ENCODE data around the gene TAF10.

The TAF10 gene

GRCh38 chr11:6655790-6656583, 44.0 kb upstream of the TAF10 start, which contains the start of gene DCHS1:
DCHS1 (minus strand) TSS chr11:6655809; CDS start chr11:6641613, 14,196 bp downstream.
- no peak within 1 kb of the TSS for H3K4me2 ChIP-seq (ENCODE audit: low read depth, low read length)
- H3F3A ChIP-seq (ENCODE audit: insufficient read depth, low read length) = no peaks in the 10 kb centered on the region
- DNase-seq = no peak
- no peaks in the 10 kb centered on the region for H3K9me3 ChIP-seq (replicated peaks; ENCODE audit: insufficient read depth, low read length)
- H3K27ac ChIP-seq (ENCODE audit: low read length) = no peak within 1 kb of the TSS
- no peaks in the 10 kb centered on the region for H3K79me2 ChIP-seq (ENCODE audit: low read length)
- no peak within 1 kb of the TSS for H3K9ac ChIP-seq (ENCODE audit: low read length)
- H2AFZ ChIP-seq (ENCODE audit: low read length) = no peak within 1 kb of the TSS
- H3K4me3 ChIP-seq (ENCODE audit: low read length) = no peak within 1 kb of the TSS
- TF ChIP-seq CTCF (IDR thresholded peaks at IDR 0.05; ENCODE audit: low read length) = no peak
- no peak for TF ChIP-seq EZH2 (optimal IDR thresholded peaks at IDR 0.05; ENCODE audit: low read depth, low read length)
- no peak for TF ChIP-seq EZH2phosphoT487 (IDR thresholded peaks at IDR 0.05; ENCODE audit: low read length)
- no peaks in the 10 kb centered on the region for H3K36me3 ChIP-seq (replicated peaks; ENCODE audit: insufficient read depth, low read length)
- H3K4me1 ChIP-seq (ENCODE audit: low read length) = no peaks in the 10 kb centered on the region
- H3K9me2 ChIP-seq (replicated peaks; ENCODE audit: insufficient read depth, low read length) = no peaks in the 10 kb centered on the region
- peaks cover 53% of the 10 kb centered on the region for H3K27me3 ChIP-seq (replicated peaks; ENCODE audit: insufficient read depth, low read length)
- no peaks in the 10 kb centered on the region for H4K20me1 ChIP-seq (ENCODE audit: insufficient read depth, low read length)

GRCh38 chr11:6655020-6655789, 43.2 kb upstream of the TAF10 start:
- H4K20me1 ChIP-seq (ENCODE audit: insufficient read depth, low read length) = no peaks in the 10 kb centered on the region
- H3K9ac ChIP-seq (ENCODE audit: low read length) = no peak overlapping the region
- no peak overlapping the region for H3K4me2 ChIP-seq (ENCODE audit: low read depth, low read length)
- H3K27ac ChIP-seq (ENCODE audit: low read length) = no peak overlapping the region
- no peaks in the 10 kb centered on the region for H3K36me3 ChIP-seq (replicated peaks; ENCODE audit: insufficient read depth, low read length)
- H3K9me3 ChIP-seq (replicated peaks; ENCODE audit: insufficient read depth, low read length) = no peaks in the 10 kb centered on the region
- no peaks in the 10 kb centered on the region for H3K4me1 ChIP-seq (ENCODE audit: low read length)
- DNase-seq = no peak
- no peak overlapping the region for H3K4me3 ChIP-seq (ENCODE audit: low read length)
- peaks cover 58% of the 10 kb centered on the region for H3K27me3 ChIP-seq (replicated peaks; ENCODE audit: insufficient read depth, low read length)
- no peaks in the 10 kb centered on the region for H3K9me2 ChIP-seq (replicated peaks; ENCODE audit: insufficient read depth, low read length)
- TF ChIP-seq CTCF (IDR thresholded peaks at IDR 0.05; ENCODE audit: low read length) (no peak), EZH2phosphoT487 (IDR thresholded peaks at IDR 0.05; ENCODE audit: low read length) (no peak), EZH2 (optimal IDR thresholded peaks at IDR 0.05; ENCODE audit: low read depth, low read length) (no peak)
- H3K79me2 ChIP-seq (ENCODE audit: low read length) = no peaks in the 10 kb centered on the region
- no peaks in the 10 kb centered on the region for H3F3A ChIP-seq (ENCODE audit: insufficient read depth, low read length)
- no peak overlapping the region for H2AFZ ChIP-seq (ENCODE audit: low read length)

GRCh38 chr11:6654281-6655019, 42.4 kb upstream of the TAF10 start:
- Histone ChIP-seq H3K9me2 (replicated peaks; ENCODE audit: insufficient read depth, low read length) (no peaks in the 10 kb centered on the region), H4K20me1 (ENCODE audit: insufficient read depth, low read length) (no peaks in the 10 kb centered on the region), H3K27ac (ENCODE audit: low read length) (no peak overlapping the region), H3F3A (ENCODE audit: insufficient read depth, low read length) (no peaks in the 10 kb centered on the region), H3K4me3 (ENCODE audit: low read length) (no peak overlapping the region), H3K4me1 (ENCODE audit: low read length) (no peaks in the 10 kb centered on the region), H3K36me3 (replicated peaks; ENCODE audit: insufficient read depth, low read length) (no peaks in the 10 kb centered on the region), H2AFZ (ENCODE audit: low read length) (no peak overlapping the region), H3K27me3 (replicated peaks; ENCODE audit: insufficient read depth, low read length) (peaks cover 58% of the 10 kb centered on the region), H3K9ac (ENCODE audit: low read length) (no peak overlapping the region), H3K4me2 (ENCODE audit: low read depth, low read length) (no peak overlapping the region), H3K79me2 (ENCODE audit: low read length) (no peaks in the 10 kb centered on the region), H3K9me3 (replicated peaks; ENCODE audit: insufficient read depth, low read length) (no peaks in the 10 kb centered on the region)
- DNase-seq = no peak
- no peak for TF ChIP-seq CTCF (IDR thresholded peaks at IDR 0.05; ENCODE audit: low read length)
- TF ChIP-seq EZH2 (optimal IDR thresholded peaks at IDR 0.05; ENCODE audit: low read depth, low read length) = no peak
- no peak for TF ChIP-seq EZH2phosphoT487 (IDR thresholded peaks at IDR 0.05; ENCODE audit: low read length)
